Measurements from ENCODE around the gene ACSM6.

ACSM6 gene

DNA sequence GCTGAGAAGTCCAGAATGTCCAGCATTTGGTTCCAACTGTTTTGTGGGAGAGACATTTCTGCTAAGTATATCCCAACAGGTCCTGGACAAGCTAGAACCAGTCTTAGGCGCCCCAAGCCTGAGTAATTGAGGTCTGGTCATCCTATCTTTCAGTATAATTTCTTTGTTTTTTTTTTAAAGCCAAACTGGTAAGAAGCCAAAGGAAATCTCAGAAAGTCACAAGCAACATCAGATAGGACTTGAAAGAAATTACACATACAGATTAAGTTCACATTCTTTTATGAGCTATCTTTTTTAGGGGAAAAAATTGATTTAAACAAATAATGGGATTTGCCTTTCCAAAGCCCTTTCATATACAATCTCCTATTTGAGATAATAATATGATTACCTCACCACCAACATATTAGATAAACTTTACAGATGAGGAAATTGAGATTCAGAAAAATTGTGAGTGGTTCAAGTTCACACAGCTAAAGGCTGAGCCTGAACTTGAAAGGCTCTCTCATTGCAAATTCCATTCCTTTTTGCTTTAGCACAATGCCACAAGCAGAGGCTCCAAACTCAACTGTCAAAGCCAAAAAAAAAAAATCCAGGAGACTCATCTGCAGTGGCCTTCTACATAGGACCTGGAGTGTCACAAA is 81.8 kb downstream of the ACSM6 start:
- Histone ChIP-seq H3K9me3 (ENCODE audit: control insufficient read depth, insufficient read depth, low read length) (no peaks in the 10 kb centered on the region), H3K4me3 (ENCODE audit: low read length) (no peak overlapping the region), H3K9me2 (replicated peaks; ENCODE audit: control insufficient read depth, low read length) (no peaks in the 10 kb centered on the region), H3K4me1 (ENCODE audit: control insufficient read depth, low read length) (peaks cover 12% of the 10 kb centered on the region), H3K79me2 (ENCODE audit: control insufficient read depth, low read length) (peaks cover 78% of the 10 kb centered on the region), H3K36me3 (ENCODE audit: control insufficient read depth, low read length) (0 out of 2 replicates have a peak, but pooled peaks cover 2% of the 10 kb centered on the region), H3K27me3 (ENCODE audit: control insufficient read depth, low read length) (no peaks in the 10 kb centered on the region), H3K27ac (ENCODE audit: low read depth, low read length) (no peak overlapping the region), H3F3A (ENCODE audit: control insufficient read depth, insufficient read depth) (no peaks in the 10 kb centered on the region), H4K20me1 (ENCODE audit: control insufficient read depth, insufficient read depth, low read depth, low read length) (no peaks in the 10 kb centered on the region), H3K4me2 (ENCODE audit: low read length) (no peak overlapping the region)
- TF ChIP-seq, protein P1, sequence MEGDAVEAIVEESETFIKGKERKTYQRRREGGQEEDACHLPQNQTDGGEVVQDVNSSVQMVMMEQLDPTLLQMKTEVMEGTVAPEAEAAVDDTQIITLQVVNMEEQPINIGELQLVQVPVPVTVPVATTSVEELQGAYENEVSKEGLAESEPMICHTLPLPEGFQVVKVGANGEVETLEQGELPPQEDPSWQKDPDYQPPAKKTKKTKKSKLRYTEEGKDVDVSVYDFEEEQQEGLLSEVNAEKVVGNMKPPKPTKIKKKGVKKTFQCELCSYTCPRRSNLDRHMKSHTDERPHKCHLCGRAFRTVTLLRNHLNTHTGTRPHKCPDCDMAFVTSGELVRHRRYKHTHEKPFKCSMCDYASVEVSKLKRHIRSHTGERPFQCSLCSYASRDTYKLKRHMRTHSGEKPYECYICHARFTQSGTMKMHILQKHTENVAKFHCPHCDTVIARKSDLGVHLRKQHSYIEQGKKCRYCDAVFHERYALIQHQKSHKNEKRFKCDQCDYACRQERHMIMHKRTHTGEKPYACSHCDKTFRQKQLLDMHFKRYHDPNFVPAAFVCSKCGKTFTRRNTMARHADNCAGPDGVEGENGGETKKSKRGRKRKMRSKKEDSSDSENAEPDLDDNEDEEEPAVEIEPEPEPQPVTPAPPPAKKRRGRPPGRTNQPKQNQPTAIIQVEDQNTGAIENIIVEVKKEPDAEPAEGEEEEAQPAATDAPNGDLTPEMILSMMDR (IDR thresholded peaks at IDR 0.05; ENCODE audit: low read depth, low read length, poor library complexity, severe bottlenecking) = no peak
- TF ChIP-seq EZH2phosphoT487 (IDR thresholded peaks at IDR 0.05; ENCODE audit: borderline replicate concordance, low read length) = no peak

DNA sequence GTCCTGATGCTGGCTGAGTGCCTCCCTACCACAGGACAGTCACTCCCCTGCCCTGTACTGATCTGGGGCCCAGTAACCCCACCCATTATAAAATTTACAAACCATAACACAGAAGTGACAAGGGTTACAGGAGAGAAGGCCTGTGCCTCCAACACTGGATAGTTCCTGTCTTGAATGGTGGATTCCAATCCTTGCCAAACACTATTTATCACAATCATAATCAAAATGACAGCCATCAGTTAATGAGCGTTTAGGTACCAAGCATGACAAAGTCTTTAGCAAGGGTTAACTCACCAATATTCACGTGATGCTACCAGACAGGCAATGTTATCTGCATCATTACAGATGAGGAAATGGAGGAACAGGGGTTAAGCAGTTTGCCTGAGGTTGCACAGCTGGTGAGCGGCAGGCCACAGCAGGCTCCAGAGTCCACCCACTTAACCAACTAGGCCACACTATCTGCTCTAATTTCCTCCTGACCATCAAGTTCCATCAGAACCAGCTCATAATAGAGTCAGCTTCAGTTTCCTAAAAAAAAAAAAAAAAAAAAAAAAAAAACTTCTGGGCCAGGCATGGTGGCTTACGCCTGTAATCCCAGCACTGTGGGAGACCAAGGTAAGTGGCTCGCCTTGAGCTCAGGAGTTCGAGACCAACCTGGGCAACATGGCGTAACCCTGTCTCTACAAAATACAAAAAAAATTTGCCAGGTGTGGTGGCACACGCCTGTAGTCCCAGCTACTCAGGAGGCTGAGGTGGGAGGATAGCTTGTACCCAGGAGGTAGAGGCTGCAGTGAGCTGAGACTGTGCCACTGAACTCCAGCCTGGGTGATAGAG is 82.5 kb downstream of the ACSM6 start:
- H4K20me1 ChIP-seq (ENCODE audit: control insufficient read depth, insufficient read depth, low read depth, low read length) = 0 out of 2 replicates have a peak, but pooled peaks cover under 1% of the 10 kb centered on the region
- H3K36me3 ChIP-seq (ENCODE audit: control insufficient read depth, low read length) = 0 out of 2 replicates have a peak, but pooled peaks cover under 1% of the 10 kb centered on the region
- no peak overlapping the region for H3K4me3 ChIP-seq (ENCODE audit: low read length)
- peaks cover 18% of the 10 kb centered on the region for H3K4me1 ChIP-seq (ENCODE audit: control insufficient read depth, low read length)
- H3K9me3 ChIP-seq (ENCODE audit: control insufficient read depth, insufficient read depth, low read length) = no peaks in the 10 kb centered on the region
- no peak overlapping the region for H3K27ac ChIP-seq (ENCODE audit: low read depth, low read length)
- H3K79me2 ChIP-seq (ENCODE audit: control insufficient read depth, low read length) = peaks cover 85% of the 10 kb centered on the region
- H3K4me2 ChIP-seq (ENCODE audit: low read length) = no peak overlapping the region
- TF ChIP-seq, protein P1 (IDR thresholded peaks at IDR 0.05; ENCODE audit: low read depth, low read length, poor library complexity, severe bottlenecking) = no peak
- no peak for TF ChIP-seq EZH2phosphoT487 (IDR thresholded peaks at IDR 0.05; ENCODE audit: borderline replicate concordance, low read length)
- no peaks in the 10 kb centered on the region for H3K27me3 ChIP-seq (ENCODE audit: control insufficient read depth, low read length)
- no peaks in the 10 kb centered on the region for H3F3A ChIP-seq (ENCODE audit: control insufficient read depth, insufficient read depth)
- no peaks in the 10 kb centered on the region for H3K9me2 ChIP-seq (replicated peaks; ENCODE audit: control insufficient read depth, low read length)

DNA sequence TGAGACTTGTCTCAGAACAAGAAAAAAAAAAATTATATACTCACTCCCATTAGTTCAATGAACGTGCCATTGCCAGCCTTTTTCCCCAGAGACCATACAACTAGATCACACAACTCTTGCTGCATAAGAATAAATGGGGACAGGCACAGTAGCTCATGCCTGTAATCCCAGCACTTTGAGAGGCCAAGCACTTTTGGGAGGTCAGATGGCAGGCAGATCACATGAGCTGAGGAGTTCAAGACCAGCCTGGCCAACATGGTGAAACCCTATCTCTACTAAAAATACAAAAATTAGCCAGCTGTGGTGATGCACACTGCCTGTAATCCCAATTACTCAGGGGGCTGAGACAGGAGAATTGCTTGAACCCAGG is 83.1 kb downstream of the ACSM6 start:
- H3K4me1 ChIP-seq (ENCODE audit: control insufficient read depth, low read length) = peaks cover 20% of the 10 kb centered on the region

More for the DNA sequence above, 83.1 kb downstream of the ACSM6 start:
- no peaks in the 10 kb centered on the region for H3K9me2 ChIP-seq (replicated peaks; ENCODE audit: control insufficient read depth, low read length)
- peaks cover 6% of the 10 kb centered on the region; the same call in 1 of the 2 replicates for H4K20me1 ChIP-seq (ENCODE audit: control insufficient read depth, insufficient read depth, low read depth, low read length)
- H3K9me3 ChIP-seq (ENCODE audit: control insufficient read depth, insufficient read depth, low read length) = no peaks in the 10 kb centered on the region
- no peaks in the 10 kb centered on the region for H3K27me3 ChIP-seq (ENCODE audit: control insufficient read depth, low read length)
- H3K27ac ChIP-seq (ENCODE audit: low read depth, low read length) = no peak overlapping the region
- TF ChIP-seq EZH2phosphoT487 (IDR thresholded peaks at IDR 0.05; ENCODE audit: borderline replicate concordance, low read length) = no peak
- TF ChIP-seq, protein P1 (IDR thresholded peaks at IDR 0.05; ENCODE audit: low read depth, low read length, poor library complexity, severe bottlenecking) = no peak
- H3K4me3 ChIP-seq (ENCODE audit: low read length) = no peak overlapping the region
- H3K79me2 ChIP-seq (ENCODE audit: control insufficient read depth, low read length) = peaks cover 91% of the 10 kb centered on the region
- no peaks in the 10 kb centered on the region for H3K36me3 ChIP-seq (ENCODE audit: control insufficient read depth, low read length)
- H3K4me2 ChIP-seq (ENCODE audit: low read length) = no peak overlapping the region
- H3F3A ChIP-seq (ENCODE audit: control insufficient read depth, insufficient read depth) = no peaks in the 10 kb centered on the region

Data from DOHH2 (cell line).